GM19238 (cell line): ENCODE results near the gene FAM222B.
A peak's percentile ranks its signal among the peaks of the same experiment; 100 is the strongest.
"Not testable (repeated sequence)": the region's sequence is repeated elsewhere in the genome, so short reads cannot be mapped to it uniquely, and the experiment has no call there.

ENCODE experiments used
- DNase-seq: peaks from one replicate; pipeline ENCODE4 v3.0.0; 2011; ENCODE audit warnings: low spot score; ENCODE audit not compliant: insufficient read length

Gene FAM222B

GRCh38 chr17:28746611-28747050, 96.0 kb downstream of the FAM222B start:
- no peak for DNase-seq

GRCh38 chr17:28745786-28746411, 96.7 kb downstream of the FAM222B start:
- DNase-seq: no peak

GRCh38 chr17:28744972-28745785, 97.4 kb downstream of the FAM222B start:
- DNase-seq: no peak

- DNase-seq: no peak
These were observed 98.3 kb downstream of the FAM222B start for GRCh38 chr17:28744104-28744971.

GRCh38 chr17:28743243-28744103, 99.1 kb downstream of the FAM222B start, which contains the start of gene TRAF4:
TSS of gene TRAF4 (plus strand) at chr17:28744011. CDS start at chr17:28744113, 102 bp downstream.
- DNase-seq: peak; percentile 63

GRCh38 chr17:28741358-28742349, 100.9 kb downstream of the FAM222B start:
- DNase-seq: no peak

GRCh38 chr17:28740406-28741357, 101.9 kb downstream of the FAM222B start:
- DNase-seq: no peak

- DNase-seq: no peak
These were observed 103.8 kb downstream of the FAM222B start for GRCh38 chr17:28738680-28739384.

- DNase-seq: peak; percentile 78
These were observed 104.6 kb downstream of the FAM222B start for GRCh38 chr17:28737770-28738679.

- DNase-seq: no peak
These were observed 105.3 kb downstream of the FAM222B start for GRCh38 chr17:28737316-28737715.

GRCh38 chr17:28735913-28736769, 106.4 kb downstream of the FAM222B start:
- not testable (repeated sequence) for DNase-seq

- DNase-seq: no peak
These were observed 107.3 kb downstream of the FAM222B start for GRCh38 chr17:28735242-28735722.

GRCh38 chr17:28734712-28735241, 107.8 kb downstream of the FAM222B start:
- DNase-seq: no peak

- no peak for DNase-seq
These were observed 109.2 kb downstream of the FAM222B start for GRCh38 chr17:28733346-28733745.

- DNase-seq: no peak
These were observed 112.7 kb downstream of the FAM222B start for GRCh38 chr17:28729950-28730330.
